Measurements from ENCODE around the gene FGF11. TPM values are rescaled to one million over a fixed set of nuclear protein-coding genes. Genes with fewer than 3 reads are reported as not detected.
A peak's percentile ranks its signal among the peaks of the same experiment; 100 is the strongest.

Gene FGF11
- total and polyA plus RNA-seq, 2 donors (not counting 1 experiment from before 2014, with no cell fraction given): 0.33 to 0.87 TPM

DNA sequence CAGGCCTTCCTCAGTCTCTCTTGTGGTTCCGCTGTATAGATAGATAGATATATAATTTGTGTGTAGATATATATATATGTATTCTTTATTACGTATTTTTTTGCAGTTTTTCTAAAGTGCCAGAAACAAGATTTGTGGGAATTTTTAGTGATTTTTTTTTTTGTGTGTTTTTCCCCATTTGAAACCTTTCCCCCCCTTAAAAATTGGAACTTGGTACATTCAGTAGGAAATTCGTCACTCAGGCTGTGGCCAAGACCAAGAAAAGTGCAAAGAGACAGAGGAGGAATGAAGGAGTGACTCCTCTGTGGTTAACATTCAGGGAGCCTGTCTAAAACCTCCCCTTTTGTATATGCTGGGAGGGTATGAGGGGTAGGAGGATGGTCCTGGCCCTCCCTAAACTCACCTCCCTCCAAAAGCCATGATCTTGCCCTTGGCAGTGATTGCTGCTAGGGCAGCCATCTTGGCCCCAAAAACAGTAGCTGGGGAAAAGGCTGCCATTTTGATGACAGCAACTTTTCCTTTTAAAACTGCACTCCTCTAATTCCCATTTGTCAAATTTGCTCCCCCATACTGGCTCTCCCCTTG lies 20.7 kb downstream of the FGF11 start:
- Histone ChIP-seq H3K36me3 (ENCODE audit: control insufficient read depth, insufficient read depth, low read length) (peaks cover 18% of the 10 kb centered on the region), H3K27me3 (ENCODE audit: control insufficient read depth, insufficient read depth, low read length) (no peaks in the 10 kb centered on the region), H3K9ac (ENCODE audit: insufficient read depth, low read length) (no peak overlapping the region), H3K27ac (ENCODE audit: insufficient read depth, low read length) (no peak overlapping the region), H4K20me1 (ENCODE audit: control insufficient read depth, extremely low read depth, insufficient read depth, low read length) (no peaks in the 10 kb centered on the region), H3K4me3 (replicated peaks in 1 of 4; ENCODE audit: control extremely low read depth in 1 of 4, insufficient read depth in 1 of 4, low read depth in 3 of 4, low read length in 4 of 4) (no peak overlapping the region), H3K79me2 (ENCODE audit: control insufficient read depth, insufficient read depth, low read length) (no peaks in the 10 kb centered on the region), H2AFZ (ENCODE audit: low read length) (no peak overlapping the region), H3K9me3 (ENCODE audit: control insufficient read depth, insufficient read depth, low read depth, low read length) (no peaks in the 10 kb centered on the region), H3K4me1 (ENCODE audit: control insufficient read depth, extremely low read depth, insufficient read depth, low read length) (no peaks in the 10 kb centered on the region), H3K4me2 (ENCODE audit: extremely low read depth, insufficient read depth, low read length) (no peak overlapping the region)
- TF ChIP-seq EZH2 (IDR thresholded peaks at IDR 0.05; ENCODE audit: low read length, missing control alignments): no peak
- TF ChIP-seq, protein P1, sequence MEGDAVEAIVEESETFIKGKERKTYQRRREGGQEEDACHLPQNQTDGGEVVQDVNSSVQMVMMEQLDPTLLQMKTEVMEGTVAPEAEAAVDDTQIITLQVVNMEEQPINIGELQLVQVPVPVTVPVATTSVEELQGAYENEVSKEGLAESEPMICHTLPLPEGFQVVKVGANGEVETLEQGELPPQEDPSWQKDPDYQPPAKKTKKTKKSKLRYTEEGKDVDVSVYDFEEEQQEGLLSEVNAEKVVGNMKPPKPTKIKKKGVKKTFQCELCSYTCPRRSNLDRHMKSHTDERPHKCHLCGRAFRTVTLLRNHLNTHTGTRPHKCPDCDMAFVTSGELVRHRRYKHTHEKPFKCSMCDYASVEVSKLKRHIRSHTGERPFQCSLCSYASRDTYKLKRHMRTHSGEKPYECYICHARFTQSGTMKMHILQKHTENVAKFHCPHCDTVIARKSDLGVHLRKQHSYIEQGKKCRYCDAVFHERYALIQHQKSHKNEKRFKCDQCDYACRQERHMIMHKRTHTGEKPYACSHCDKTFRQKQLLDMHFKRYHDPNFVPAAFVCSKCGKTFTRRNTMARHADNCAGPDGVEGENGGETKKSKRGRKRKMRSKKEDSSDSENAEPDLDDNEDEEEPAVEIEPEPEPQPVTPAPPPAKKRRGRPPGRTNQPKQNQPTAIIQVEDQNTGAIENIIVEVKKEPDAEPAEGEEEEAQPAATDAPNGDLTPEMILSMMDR (conservative IDR thresholded peaks at IDR 0.05 in 1 of 2, IDR thresholded peaks at IDR 0.05 in 1 of 2; ENCODE audit: low read depth in 1 of 2, low read length in 2 of 2): no peak
- peak in 1 of 2 donors; percentile 37 for DNase-seq (ENCODE audit: low read depth in 2 of 2)

DNA sequence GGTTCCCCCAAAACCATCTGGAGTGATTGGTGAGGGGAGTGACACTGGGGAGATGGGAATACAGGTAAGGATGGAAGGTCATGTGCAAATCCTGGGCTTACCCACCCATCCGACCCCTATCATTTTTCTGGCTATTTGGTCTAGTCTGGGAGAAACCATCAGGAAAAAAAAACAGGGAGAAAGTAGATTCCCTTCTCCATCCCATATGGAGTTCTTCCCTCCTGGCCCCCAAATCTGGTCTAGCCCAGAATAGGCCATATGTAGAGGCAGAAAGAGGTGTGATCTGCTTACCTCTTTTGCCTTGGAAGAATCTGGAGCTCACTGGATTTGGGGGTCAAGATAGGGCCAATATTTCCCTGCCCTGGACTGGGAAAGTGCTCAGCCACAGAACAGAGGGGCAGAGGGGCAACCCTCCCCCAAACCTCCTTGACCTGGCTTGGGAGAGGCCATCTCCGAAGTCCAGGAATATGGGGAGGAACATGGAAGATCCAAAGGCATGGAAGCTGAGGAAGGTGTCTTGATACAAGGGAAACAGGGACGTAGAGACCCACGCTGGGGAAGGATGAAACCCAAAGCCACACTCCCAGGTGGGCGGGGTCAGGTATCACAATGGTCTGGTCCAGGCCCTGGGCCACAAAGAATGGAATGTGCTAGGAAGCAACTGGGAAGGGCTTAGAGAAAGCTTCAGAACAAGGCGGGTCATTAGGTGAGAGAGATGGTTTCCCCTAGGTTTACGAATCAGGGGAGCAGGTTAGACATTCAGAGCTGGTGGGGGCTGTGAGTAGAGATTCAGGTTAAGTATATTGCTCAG lies 21.7 kb downstream of the FGF11 start:
- no peak overlapping the region for H3K27ac ChIP-seq (ENCODE audit: insufficient read depth, low read length)
- H3K79me2 ChIP-seq (ENCODE audit: control insufficient read depth, insufficient read depth, low read length): no peaks in the 10 kb centered on the region
- no peak for TF ChIP-seq EZH2 (IDR thresholded peaks at IDR 0.05; ENCODE audit: low read length, missing control alignments)
- TF ChIP-seq, protein P1 (conservative IDR thresholded peaks at IDR 0.05 in 1 of 2, IDR thresholded peaks at IDR 0.05 in 1 of 2; ENCODE audit: low read depth in 1 of 2, low read length in 2 of 2): no peak
- H3K9me3 ChIP-seq (ENCODE audit: control insufficient read depth, insufficient read depth, low read depth, low read length): no peaks in the 10 kb centered on the region
- H4K20me1 ChIP-seq (ENCODE audit: control insufficient read depth, extremely low read depth, insufficient read depth, low read length): no peaks in the 10 kb centered on the region
- no peak for DNase-seq (ENCODE audit: low read depth in 2 of 2)
- H3K36me3 ChIP-seq (ENCODE audit: control insufficient read depth, insufficient read depth, low read length): peaks cover 22% of the 10 kb centered on the region
- H2AFZ ChIP-seq (ENCODE audit: low read length): no peak overlapping the region
- H3K4me2 ChIP-seq (ENCODE audit: extremely low read depth, insufficient read depth, low read length): no peak overlapping the region
- no peaks in the 10 kb centered on the region for H3K4me1 ChIP-seq (ENCODE audit: control insufficient read depth, extremely low read depth, insufficient read depth, low read length)
- H3K4me3 ChIP-seq (replicated peaks in 1 of 4; ENCODE audit: control extremely low read depth in 1 of 4, insufficient read depth in 1 of 4, low read depth in 3 of 4, low read length in 4 of 4): no peak overlapping the region
- no peak overlapping the region for H3K9ac ChIP-seq (ENCODE audit: insufficient read depth, low read length)
- no peaks in the 10 kb centered on the region for H3K27me3 ChIP-seq (ENCODE audit: control insufficient read depth, insufficient read depth, low read length)

GRCh38 chr17:7462474-7463371 lies 23.4 kb downstream of the FGF11 start:
- Histone ChIP-seq H2AFZ (ENCODE audit: low read length) (no peak overlapping the region), H3K4me2 (ENCODE audit: extremely low read depth, insufficient read depth, low read length) (no peak overlapping the region), H3K27ac (ENCODE audit: insufficient read depth, low read length) (no peak overlapping the region), H3K4me3 (replicated peaks in 1 of 4; ENCODE audit: control extremely low read depth in 1 of 4, insufficient read depth in 1 of 4, low read depth in 3 of 4, low read length in 4 of 4) (no peak overlapping the region), H3K4me1 (ENCODE audit: control insufficient read depth, extremely low read depth, insufficient read depth, low read length) (peaks cover 13% of the 10 kb centered on the region), H3K36me3 (ENCODE audit: control insufficient read depth, insufficient read depth, low read length) (peaks cover 22% of the 10 kb centered on the region), H4K20me1 (ENCODE audit: control insufficient read depth, extremely low read depth, insufficient read depth, low read length) (no peaks in the 10 kb centered on the region), H3K9me3 (ENCODE audit: control insufficient read depth, insufficient read depth, low read depth, low read length) (no peaks in the 10 kb centered on the region), H3K27me3 (ENCODE audit: control insufficient read depth, insufficient read depth, low read length) (no peaks in the 10 kb centered on the region), H3K9ac (ENCODE audit: insufficient read depth, low read length) (no peak overlapping the region), H3K79me2 (ENCODE audit: control insufficient read depth, insufficient read depth, low read length) (peaks cover 10% of the 10 kb centered on the region)
- DNase-seq (ENCODE audit: low read depth in 2 of 2): no peak
- TF ChIP-seq, protein P1 (conservative IDR thresholded peaks at IDR 0.05 in 1 of 2, IDR thresholded peaks at IDR 0.05 in 1 of 2; ENCODE audit: low read depth in 1 of 2, low read length in 2 of 2): no peak
- no peak for TF ChIP-seq EZH2 (IDR thresholded peaks at IDR 0.05; ENCODE audit: low read length, missing control alignments)
